ENCODE measurements around the gene SPON1. TPM values are rescaled to one million over a fixed set of nuclear protein-coding genes. Genes with fewer than 3 reads are reported as not detected.

SPON1 gene
- total and polyA plus RNA-seq, 8 donors = 9.3 to 122 (median 26.9) TPM

DNA sequence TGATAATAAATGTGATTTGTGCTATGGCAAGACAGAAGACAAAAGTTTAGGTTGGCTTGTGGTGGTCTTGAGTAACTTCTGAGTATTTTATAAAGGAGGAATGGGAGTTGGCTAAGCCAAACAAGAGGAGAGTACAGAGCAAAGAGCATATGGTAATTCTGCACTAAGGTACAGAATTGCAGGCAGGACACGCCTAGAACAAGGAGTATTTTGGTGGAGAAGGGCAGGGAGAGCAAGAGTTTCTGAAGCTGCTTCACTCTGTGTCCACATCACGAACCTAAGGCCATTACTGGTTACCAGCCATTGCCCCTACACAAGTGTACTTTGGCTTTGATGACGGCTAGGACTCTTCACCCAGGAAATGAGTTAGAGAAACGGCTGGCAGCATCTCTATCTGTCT is 170.9 kb downstream of the SPON1 start:
- intact Hi-C loops (cut with DNase I; ENCODE audit: low total_unique reads) = no loop called here
- no peak for TF ChIP-seq POLR2A (IDR thresholded peaks at IDR 0.05)
- TF ChIP-seq EP300 (IDR thresholded peaks at IDR 0.05) = no peak
- TF ChIP-seq, protein P1, sequence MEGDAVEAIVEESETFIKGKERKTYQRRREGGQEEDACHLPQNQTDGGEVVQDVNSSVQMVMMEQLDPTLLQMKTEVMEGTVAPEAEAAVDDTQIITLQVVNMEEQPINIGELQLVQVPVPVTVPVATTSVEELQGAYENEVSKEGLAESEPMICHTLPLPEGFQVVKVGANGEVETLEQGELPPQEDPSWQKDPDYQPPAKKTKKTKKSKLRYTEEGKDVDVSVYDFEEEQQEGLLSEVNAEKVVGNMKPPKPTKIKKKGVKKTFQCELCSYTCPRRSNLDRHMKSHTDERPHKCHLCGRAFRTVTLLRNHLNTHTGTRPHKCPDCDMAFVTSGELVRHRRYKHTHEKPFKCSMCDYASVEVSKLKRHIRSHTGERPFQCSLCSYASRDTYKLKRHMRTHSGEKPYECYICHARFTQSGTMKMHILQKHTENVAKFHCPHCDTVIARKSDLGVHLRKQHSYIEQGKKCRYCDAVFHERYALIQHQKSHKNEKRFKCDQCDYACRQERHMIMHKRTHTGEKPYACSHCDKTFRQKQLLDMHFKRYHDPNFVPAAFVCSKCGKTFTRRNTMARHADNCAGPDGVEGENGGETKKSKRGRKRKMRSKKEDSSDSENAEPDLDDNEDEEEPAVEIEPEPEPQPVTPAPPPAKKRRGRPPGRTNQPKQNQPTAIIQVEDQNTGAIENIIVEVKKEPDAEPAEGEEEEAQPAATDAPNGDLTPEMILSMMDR (IDR thresholded peaks at IDR 0.05) = no peak
- no peak for TF ChIP-seq POLR2AphosphoS5 (IDR thresholded peaks at IDR 0.05)
- Histone ChIP-seq H3K27ac (no peak overlapping the region), H3K4me1 (peaks cover 0 to 12% (median 0%) of the 10 kb centered on the region in 4 donors), H3K4me3 (no peak overlapping the region), H3K27me3 (no peaks in the 10 kb centered on the region), H3K9me3 (peaks cover 0 to 6% (median 0%) of the 10 kb centered on the region in 4 donors), H3K36me3 (peaks cover 0 to 6% (median 0%) of the 10 kb centered on the region in 4 donors)
- 77 to 87% (median 80%) methylated on average over 4 of the region's 4 CpGs for WGBS, 5 donors
- DNase-seq = no peak

DNA sequence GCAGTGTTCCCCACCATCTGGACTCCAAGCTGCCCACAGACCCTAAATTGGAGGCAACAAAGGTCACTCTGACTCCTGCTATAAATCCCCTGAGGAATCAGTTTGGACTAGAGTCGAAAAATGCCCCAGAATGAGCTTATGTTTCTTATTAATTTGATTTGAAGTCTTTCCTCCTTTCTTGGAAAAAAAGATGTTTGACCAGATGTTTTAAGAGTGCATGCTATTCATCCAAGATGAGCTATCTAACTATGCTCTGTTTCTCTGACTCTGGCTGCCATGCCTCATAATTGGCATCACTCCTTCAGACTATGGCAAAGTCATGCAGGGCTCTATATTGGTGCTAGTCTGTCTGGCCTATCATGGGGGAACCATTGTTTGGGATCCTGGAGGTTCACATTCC is 174.0 kb downstream of the SPON1 start:
- intact Hi-C loops (cut with DNase I; ENCODE audit: low total_unique reads) = no loop called here
- H3K4me1 ChIP-seq = peaks cover 0 to 12% (median 0%) of the 10 kb centered on the region in 4 donors
- WGBS, 5 donors = 33 to 52% (median 45%) methylated on average over 1 of the region's 1 CpG
- H3K9me3 ChIP-seq = no peaks in the 10 kb centered on the region
- H3K27ac ChIP-seq = no peak overlapping the region
- no peak overlapping the region for H3K4me3 ChIP-seq
- peaks cover 0 to 6% (median 0%) of the 10 kb centered on the region in 4 donors for H3K36me3 ChIP-seq
- TF ChIP-seq EP300 (IDR thresholded peaks at IDR 0.05) (no peak), POLR2AphosphoS5 (IDR thresholded peaks at IDR 0.05) (no peak), POLR2A (IDR thresholded peaks at IDR 0.05) (no peak)
- TF ChIP-seq, protein P1 (IDR thresholded peaks at IDR 0.05) = no peak
- H3K27me3 ChIP-seq = no peaks in the 10 kb centered on the region
- no peak for DNase-seq

DNA sequence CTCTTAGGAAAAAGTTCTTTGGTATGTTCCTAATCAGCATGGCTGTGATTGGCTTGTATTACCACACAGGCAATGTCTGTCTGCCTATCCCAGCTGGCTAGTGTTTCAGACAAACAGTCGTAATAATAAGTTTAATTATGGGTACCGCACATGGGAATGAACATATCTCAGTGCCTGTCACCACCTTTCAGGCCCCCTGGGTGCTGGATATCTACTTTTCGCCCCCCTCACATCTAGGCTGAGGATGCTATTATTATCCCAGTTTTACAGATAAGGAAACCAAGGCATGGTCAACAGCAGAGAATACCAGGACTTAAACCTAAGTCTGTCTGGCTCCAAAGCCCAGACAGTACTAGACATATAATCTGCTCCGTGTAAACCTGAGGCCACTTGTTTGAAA is 174.8 kb downstream of the SPON1 start:
- 74 to 87% (median 79%) methylated on average over 4 of the region's 4 CpGs for WGBS, 5 donors
- Histone ChIP-seq H3K27ac (no peak overlapping the region), H3K27me3 (no peaks in the 10 kb centered on the region), H3K36me3 (peaks cover 0 to 6% (median 0%) of the 10 kb centered on the region in 4 donors), H3K4me1 (peaks cover 0 to 8% (median 0%) of the 10 kb centered on the region in 4 donors), H3K4me3 (no peak overlapping the region), H3K9me3 (no peaks in the 10 kb centered on the region)
- intact Hi-C loops (cut with DNase I; ENCODE audit: low total_unique reads) = no loop called here
- TF ChIP-seq POLR2AphosphoS5 (IDR thresholded peaks at IDR 0.05) (no peak), EP300 (IDR thresholded peaks at IDR 0.05) (no peak), POLR2A (IDR thresholded peaks at IDR 0.05) (no peak)
- TF ChIP-seq, protein P1 (IDR thresholded peaks at IDR 0.05) = no peak
- no peak for DNase-seq

GRCh38 chr11:14140991-14141390 is 178.5 kb downstream of the SPON1 start:
- TF ChIP-seq POLR2A (IDR thresholded peaks at IDR 0.05) (no peak), POLR2AphosphoS5 (IDR thresholded peaks at IDR 0.05) (no peak), EP300 (IDR thresholded peaks at IDR 0.05) (no peak)
- TF ChIP-seq, protein P1 (IDR thresholded peaks at IDR 0.05) = no peak
- WGBS, 5 donors = 69 to 83% (median 74%) methylated on average over 3 of the region's 3 CpGs
- Histone ChIP-seq H3K27me3 (no peaks in the 10 kb centered on the region), H3K4me1 (peaks cover 0 to 4% (median 0%) of the 10 kb centered on the region in 4 donors), H3K36me3 (peaks cover 0 to 5% (median 0%) of the 10 kb centered on the region in 4 donors), H3K9me3 (no peaks in the 10 kb centered on the region), H3K4me3 (no peak overlapping the region), H3K27ac (peak overlapping the region in 3 of 5 donors; percentile 36 to 57 (median 46))
- intact Hi-C loops (cut with DNase I; ENCODE audit: low total_unique reads) = loop anchor here (10.0 kb wide), 1 partner anchor 176 kb away; the partner anchor contains the start of gene SPON1
- no peak for DNase-seq
